Measurements from ENCODE around the gene PXN. TPM values are rescaled to one million over a fixed set of nuclear protein-coding genes. Genes with fewer than 3 reads are reported as not detected.
"Not testable (repeated sequence)": the region's sequence is repeated elsewhere in the genome, so short reads cannot be mapped to it uniquely, and the experiment has no call there.

The PXN gene
- total RNA-seq, 2 donors from 2014 or later, result 44.8 to 65.5 TPM

DNA sequence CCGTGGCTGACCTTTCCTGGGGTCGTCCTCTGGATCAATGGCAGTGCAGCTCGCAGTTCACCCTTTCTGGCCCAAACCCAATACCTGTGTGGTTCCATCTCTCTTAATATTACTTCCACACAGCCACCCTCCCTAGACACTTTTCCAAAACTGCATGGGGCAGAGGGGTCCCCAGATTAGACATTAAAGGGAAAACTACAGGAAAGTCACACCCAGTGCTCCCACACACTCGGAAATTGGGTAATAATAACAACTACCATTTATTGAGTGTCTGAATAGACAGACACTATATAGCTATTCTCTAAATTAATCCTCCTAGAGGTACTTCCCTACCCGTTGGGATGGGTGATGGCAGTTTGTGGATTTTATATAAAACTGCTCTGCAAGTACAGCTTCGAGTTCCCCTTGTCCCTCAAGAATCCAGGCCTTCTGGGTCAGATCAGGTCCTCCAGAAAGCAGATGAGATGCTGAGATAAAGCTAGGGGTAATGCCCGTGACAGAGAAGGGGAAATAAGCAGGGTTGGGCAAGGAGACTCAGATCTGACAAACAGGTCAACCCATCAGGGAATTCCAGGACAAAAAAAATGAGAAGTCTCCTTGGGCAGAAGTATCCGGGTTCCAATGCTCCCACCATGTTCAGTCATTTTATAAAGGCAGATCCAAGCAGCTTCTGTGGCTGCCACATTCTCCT, 795 bp upstream of the PXN start:
- no peaks in the 10 kb centered on the region for H3K9me3 Mint-ChIP-seq
- H3K27ac Mint-ChIP-seq, result peak overlapping the region; percentile 59
- ATAC-seq (replicated peaks), result no peak
- H3K4me3 Mint-ChIP-seq, result peak overlapping the region; percentile 76
- peaks cover 19% of the 10 kb centered on the region for H3K36me3 Mint-ChIP-seq (ENCODE audit: low read depth)
- H3K4me1 Mint-ChIP-seq, result peaks cover 18% of the 10 kb centered on the region
- no peaks in the 10 kb centered on the region for H3K27me3 Mint-ChIP-seq

DNA sequence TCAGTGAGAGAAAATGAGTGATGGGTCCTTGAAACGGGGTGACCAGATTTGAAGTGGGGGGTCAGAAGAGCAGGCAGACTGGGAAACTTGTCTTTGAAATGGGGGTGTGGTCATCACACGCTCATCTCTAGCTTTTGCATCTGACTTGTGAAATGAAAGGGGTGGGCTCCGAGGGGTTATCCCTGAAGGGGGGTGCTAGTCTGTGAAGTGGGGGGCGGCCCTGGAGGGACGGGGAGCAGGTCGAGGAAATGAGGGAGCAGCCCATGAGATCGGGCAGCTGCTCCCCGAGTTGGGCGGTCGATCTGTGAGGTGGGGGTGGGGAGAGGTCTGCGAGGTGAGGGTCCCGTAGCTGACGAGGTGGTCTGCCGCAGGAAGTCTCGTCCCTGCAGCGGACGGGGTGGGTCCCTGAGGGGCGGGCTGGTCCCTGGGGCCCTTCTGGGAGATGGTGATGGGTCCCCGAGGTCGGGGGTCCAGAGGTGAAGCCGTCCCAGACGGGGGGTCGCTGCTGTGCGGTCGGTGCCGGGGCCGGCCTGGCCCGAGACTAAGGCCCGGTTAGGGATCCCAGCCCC, 542 bp downstream of the PXN start:
- no peak for ATAC-seq (replicated peaks)
- Mint-ChIP-seq H3K36me3 (ENCODE audit: low read depth) (peaks cover 25% of the 10 kb centered on the region), H3K9me3 (no peaks in the 10 kb centered on the region), H3K27ac (peak overlapping the region; percentile 95), H3K27me3 (no peaks in the 10 kb centered on the region), H3K4me3 (peak overlapping the region; percentile 95), H3K4me1 (peaks cover 24% of the 10 kb centered on the region)

DNA sequence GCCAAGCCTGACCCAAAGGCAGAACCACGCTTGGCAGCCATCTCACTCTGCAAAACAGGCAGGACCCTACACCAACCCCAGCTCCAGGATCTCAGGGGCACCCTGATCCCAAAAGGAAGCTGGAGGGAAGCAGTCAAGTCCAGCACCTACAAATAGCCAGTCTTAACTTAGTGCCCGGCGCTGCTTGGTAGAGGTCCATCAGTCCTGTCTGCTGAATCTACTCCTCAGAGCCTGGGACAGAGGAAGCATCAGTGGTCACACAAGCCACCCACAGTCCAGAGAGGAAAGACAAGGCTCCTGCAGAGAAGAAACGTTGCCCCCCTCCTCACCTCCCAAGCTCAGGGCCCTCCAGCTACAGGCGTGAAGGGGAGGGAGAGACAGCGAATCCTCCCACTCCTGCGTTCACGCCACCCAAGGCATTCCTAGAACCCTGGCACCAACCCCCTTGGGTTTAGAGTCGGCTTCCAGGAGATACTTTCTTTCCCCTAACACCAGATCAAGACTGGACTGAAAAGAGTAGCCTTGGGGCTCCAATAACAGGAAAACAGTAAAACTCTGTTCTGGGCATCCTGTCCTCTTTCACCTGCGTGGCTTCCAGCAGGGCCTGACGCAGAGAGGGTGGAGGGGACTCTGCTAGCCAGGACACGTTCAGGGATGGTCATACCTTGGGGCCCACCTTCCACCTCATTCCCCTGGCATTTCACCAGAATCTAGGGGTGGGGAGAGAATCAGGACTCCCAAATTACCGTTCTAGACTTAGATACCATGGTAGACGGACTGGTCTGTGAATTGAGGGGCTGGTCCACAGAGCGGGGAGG, 1.2 kb downstream of the PXN start:
- peaks cover 29% of the 10 kb centered on the region for H3K4me1 Mint-ChIP-seq
- no peaks in the 10 kb centered on the region for H3K27me3 Mint-ChIP-seq
- peaks cover 30% of the 10 kb centered on the region for H3K36me3 Mint-ChIP-seq (ENCODE audit: low read depth)
- H3K9me3 Mint-ChIP-seq, result no peaks in the 10 kb centered on the region
- H3K27ac Mint-ChIP-seq, result peak overlapping the region; percentile 95
- peak overlapping the region; percentile 95 for H3K4me3 Mint-ChIP-seq
- no peak for ATAC-seq (replicated peaks)

DNA sequence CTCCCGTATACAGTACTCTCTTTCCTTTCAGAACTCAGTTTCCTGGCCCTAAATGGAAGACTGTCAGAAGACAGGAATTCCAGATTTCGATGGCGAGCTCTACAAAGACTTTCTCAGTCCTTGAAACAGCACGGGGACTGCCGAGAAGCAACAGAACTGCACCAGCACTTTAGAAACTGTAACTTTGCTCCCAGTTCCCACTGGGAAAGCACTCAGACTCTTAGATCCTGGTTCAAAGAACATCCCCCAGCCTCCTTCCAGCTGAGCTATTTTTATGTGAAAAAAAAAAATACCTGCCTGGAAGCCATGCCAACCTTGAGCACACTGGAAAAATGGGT, 1.8 kb downstream of the PXN start:
- Mint-ChIP-seq H3K9me3 (no peaks in the 10 kb centered on the region), H3K36me3 (ENCODE audit: low read depth) (peaks cover 30% of the 10 kb centered on the region), H3K4me3 (peak overlapping the region; percentile 95), H3K27ac (peak overlapping the region; percentile 95), H3K4me1 (peaks cover 29% of the 10 kb centered on the region), H3K27me3 (no peaks in the 10 kb centered on the region)
- no peak for ATAC-seq (replicated peaks)

DNA sequence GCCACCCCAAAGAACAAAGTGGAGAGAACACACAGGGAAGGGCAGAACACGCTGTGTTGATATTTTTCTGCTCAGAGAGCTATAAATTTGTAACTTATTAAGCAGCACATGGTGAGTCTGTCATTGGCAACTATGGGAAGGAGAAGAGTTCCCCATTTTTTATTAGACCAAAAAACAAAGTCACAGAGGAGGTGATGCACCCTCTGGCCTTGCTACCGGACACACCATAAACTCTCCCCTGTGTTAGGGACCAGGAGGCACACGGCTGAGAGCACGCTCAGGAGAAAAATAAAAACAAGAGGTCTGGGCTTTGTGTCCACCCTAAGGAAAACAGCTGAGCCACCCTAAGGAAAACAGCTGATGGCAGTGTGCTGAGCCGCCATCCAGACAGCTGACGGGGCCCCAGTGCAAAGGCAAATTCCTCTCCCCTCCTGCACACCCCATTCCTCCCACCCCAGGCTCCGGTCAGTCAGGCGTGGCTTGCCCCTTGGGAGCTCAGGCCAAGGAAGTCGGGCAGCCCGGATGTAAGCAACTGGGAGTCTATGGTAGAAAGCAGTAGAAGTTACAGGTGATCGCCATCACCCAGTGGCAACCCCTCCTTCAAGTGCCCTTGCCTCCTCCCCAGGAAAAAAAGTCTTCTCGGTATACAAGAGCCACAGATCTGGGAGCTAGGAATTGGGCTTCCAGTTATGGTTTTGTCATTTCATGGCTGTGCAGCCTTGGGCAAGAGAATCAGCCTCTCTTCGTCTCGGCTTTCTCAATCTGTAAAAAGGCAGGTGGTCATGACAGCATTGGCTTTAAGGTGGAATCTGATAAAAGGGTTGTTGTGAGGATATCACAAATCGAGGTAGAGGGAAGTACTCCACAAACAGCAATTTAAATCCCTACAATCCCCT, 2.4 kb downstream of the PXN start:
- Mint-ChIP-seq H3K4me1 (peaks cover 34% of the 10 kb centered on the region), H3K27me3 (no peaks in the 10 kb centered on the region), H3K9me3 (no peaks in the 10 kb centered on the region), H3K4me3 (peak overlapping the region; percentile 95), H3K27ac (peak overlapping the region; percentile 77), H3K36me3 (ENCODE audit: low read depth) (peaks cover 34% of the 10 kb centered on the region)
- ATAC-seq (replicated peaks), result no peak

DNA sequence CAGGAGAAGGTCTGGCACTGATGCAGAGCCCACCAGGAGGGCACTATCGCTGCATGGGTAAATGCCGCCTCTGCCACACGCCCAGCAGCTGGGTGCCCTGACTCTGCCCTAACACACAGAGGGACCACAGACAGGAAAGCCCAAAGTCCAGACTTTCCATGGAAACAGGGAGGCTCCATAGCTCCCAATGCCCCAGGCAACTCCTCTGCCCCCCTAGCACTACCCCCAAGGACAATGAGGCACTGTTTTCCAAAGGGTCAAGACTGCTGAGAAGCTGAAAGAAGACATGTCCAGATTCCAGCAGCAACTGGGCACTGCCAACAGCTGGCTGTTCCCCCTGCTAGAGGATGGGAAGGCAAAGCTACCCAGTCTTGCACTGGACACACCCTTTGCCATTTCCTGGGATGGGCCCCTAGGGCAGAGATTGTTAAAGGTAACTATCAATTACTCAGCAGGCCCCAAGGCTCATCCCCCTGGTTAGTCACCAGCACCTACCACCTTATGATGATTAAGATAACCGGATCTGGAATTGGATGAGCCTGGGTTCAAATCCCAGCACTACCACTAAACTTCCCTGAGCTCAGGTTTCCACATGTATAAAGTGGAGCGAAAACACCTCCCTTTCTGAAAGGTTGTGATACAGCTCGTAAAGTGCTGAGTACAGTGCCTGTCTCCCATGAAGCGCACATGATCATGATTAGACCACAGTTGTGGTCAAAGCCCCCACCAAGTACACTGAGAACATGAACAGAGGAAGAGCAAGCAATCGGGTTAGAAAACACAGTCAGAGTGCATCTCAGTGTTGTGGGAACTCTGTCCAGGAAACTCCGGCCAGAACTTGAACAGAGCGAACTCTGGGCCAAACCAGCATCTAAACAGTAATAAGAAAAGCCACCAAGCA, 3.3 kb downstream of the PXN start:
- H3K4me1 Mint-ChIP-seq, result peaks cover 38% of the 10 kb centered on the region
- peak; percentile 42 for ATAC-seq (replicated peaks)
- no peaks in the 10 kb centered on the region for H3K27me3 Mint-ChIP-seq
- H3K27ac Mint-ChIP-seq, result peak overlapping the region; percentile 77
- H3K4me3 Mint-ChIP-seq, result peak overlapping the region; percentile 95
- H3K36me3 Mint-ChIP-seq (ENCODE audit: low read depth), result peaks cover 34% of the 10 kb centered on the region
- H3K9me3 Mint-ChIP-seq, result no peaks in the 10 kb centered on the region

DNA sequence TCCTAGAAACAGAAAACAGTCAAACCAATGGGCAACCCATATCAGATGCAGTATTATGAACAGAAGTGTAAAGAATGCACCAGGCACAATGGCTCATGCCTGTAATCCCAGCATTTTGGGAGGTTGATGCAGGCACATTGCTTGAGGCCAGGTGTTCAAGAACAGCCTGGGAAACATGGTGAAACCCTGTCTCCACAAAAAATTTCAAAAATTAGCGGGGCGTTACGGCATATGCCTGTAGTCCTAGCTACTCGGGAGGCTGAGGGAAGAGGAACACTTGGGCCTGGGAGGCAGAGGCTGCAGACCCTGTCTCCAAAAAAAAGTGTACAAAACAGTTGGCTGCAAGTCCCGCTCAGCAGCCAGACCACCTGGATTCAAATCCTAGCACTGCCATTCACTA, 4.9 kb downstream of the PXN start:
- Mint-ChIP-seq H3K27me3 (no peaks in the 10 kb centered on the region), H3K27ac (peak overlapping the region; percentile 52), H3K4me1 (peaks cover 48% of the 10 kb centered on the region), H3K4me3 (no peak overlapping the region), H3K36me3 (ENCODE audit: low read depth) (peaks cover 29% of the 10 kb centered on the region), H3K9me3 (no peaks in the 10 kb centered on the region)
- no peak for ATAC-seq (replicated peaks)

DNA sequence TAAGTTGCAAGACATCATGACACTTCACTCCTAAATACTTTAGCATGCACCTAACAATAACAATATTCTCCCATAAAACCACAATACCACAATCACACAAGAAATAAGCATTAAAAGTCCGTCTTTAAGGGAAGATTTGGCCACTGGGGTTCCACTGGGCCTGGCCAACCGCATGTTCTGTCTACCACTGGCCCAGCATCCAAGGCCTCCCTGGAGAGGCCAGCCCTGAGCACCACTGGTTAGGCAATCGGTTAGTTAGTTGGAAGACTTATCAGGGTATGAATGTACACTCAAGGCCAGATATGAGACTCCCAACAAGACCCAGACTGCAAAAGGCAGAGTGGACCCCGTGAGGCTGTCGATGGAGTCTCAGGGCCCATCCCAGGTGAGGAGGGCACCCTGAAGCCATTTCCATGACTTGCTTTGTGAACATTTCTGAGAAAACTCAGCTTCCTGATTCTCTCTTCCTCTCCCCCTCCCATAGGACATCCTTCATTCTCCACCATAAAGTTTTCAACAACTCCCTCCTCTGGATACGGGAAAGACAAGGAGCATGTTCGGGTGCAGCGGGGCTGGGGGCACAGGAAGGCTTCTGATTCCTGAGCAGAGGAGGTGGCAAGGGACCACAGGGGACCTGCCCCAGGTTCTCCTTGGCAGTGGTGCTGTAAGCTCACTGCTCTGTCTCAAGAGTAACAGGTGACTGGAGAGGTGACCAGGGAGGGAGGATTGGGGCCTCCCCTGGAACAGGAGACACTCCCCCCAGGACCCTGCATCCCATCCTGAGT, 5.9 kb downstream of the PXN start:
- Mint-ChIP-seq H3K36me3 (ENCODE audit: low read depth) (peaks cover 32% of the 10 kb centered on the region), H3K9me3 (no peaks in the 10 kb centered on the region), H3K27ac (peak overlapping the region; percentile 52), H3K4me3 (peak overlapping the region; percentile 17), H3K4me1 (peaks cover 51% of the 10 kb centered on the region), H3K27me3 (no peaks in the 10 kb centered on the region)
- ATAC-seq (replicated peaks), result no peak

DNA sequence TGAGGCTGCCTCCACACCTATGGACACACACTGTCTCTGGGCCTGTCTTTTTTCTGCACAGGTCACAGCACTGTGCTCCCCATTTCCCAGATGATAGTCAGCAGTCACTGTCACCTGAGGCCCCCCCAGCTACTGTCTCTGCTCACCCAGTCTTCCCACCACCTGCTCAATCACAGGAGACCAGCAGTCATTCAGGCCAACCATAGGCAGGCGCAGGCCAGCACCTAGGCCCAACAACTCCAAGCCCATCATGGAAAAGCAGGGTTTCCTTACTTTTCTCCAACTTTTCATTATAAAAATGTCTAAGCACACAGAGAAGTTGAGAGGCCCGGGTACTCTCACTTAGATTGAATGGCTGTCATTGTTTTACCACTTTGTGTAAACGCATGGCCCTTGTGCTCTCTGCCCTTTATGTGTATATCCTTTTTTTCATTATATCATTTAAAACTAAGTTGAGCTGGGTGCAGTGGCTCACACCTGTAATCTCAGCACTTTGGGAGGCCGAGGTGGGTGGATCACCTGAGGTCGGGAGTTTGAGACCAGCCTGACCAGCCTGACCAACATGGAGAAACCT, 7.1 kb downstream of the PXN start:
- H3K9me3 Mint-ChIP-seq, result no peaks in the 10 kb centered on the region
- peak overlapping the region; percentile 26 for H3K4me3 Mint-ChIP-seq
- peak overlapping the region; percentile 52 for H3K27ac Mint-ChIP-seq
- peaks cover 56% of the 10 kb centered on the region for H3K4me1 Mint-ChIP-seq
- H3K27me3 Mint-ChIP-seq, result no peaks in the 10 kb centered on the region
- H3K36me3 Mint-ChIP-seq (ENCODE audit: low read depth), result peaks cover 32% of the 10 kb centered on the region
- no peak for ATAC-seq (replicated peaks)

DNA sequence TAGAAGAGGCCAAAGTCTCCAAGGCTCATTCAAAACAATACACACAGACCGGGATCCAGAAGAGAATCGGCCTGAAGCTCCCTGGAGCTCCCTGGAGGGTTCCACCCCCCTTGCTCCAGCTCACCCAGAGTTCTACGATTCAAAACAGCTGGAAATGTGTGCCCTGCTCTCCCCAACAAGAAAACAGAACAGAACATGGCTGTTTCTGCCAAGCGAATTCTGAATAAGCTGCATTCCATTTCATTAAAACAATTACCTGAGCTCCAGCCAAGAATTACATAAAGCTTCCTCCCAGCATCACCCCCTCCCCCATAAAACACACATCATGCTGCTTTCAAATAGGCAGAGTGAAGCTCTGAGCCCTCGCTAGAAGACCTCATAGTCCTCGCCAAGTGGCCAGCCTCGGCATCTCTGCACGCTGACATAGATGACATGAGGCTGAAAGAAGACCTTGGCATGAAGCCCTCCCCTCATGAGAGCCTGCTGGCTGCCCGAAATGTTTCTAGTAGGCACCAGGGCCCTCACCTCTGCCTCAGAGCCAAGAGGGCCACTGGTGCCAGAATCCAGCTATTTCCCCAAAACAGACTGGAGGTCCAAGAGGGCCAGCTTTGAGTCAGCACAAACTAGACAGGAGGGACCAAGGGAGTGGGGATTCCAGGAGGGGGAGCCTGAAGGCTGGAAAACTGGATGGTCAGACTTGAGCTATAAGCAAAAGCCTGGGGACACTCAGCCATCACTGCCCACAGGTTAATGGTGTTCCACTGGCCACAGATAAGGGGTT, 8.3 kb downstream of the PXN start:
- Mint-ChIP-seq H3K27me3 (no peaks in the 10 kb centered on the region), H3K9me3 (no peaks in the 10 kb centered on the region), H3K27ac (peak overlapping the region; percentile 80), H3K36me3 (ENCODE audit: low read depth) (peaks cover 27% of the 10 kb centered on the region), H3K4me3 (peak overlapping the region; percentile 26), H3K4me1 (peaks cover 56% of the 10 kb centered on the region)
- ATAC-seq (replicated peaks), result no peak

DNA sequence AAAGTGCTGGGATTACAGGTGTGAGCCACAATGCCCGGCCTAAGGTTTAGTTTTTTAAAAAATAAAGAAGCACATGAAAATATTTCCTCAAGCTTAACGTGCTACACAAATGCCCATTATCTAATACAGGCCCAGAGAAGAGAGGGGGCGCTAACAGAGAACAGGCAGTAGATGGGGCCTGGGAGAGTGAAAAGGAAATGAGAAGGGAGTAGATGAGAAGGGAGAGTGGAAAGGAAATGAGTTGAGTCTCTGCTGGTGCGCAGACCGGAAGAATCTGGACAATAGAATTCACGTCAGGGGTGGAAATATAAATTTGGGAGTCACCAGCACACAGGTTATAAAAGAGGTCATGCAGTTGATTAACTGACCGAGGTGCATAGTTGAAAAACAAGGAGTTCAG, 10.7 kb downstream of the PXN start:
- H3K9me3 Mint-ChIP-seq, result no peaks in the 10 kb centered on the region

DNA sequence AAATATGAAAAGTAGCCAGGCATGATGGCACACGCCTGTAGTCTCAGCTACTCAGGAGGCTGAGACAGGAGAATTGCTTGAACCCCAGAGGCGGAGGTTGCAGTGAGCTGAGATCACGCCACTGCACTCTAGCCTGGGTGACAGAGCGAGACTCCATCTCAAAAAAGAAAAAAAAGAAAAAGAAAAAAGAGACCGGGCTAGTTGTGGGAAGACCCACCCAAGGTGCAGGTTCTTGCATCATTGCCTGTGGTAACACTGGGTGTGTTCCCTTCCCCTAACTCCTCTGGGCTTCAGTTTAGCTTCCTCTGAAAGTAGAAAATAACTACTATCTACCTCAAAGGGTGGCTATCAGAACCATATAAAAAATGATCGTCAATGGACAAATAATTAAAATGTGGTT, 12.2 kb downstream of the PXN start:
- peaks cover 21% of the 10 kb centered on the region for H3K36me3 Mint-ChIP-seq (ENCODE audit: low read depth)
- not testable (repeated sequence) for H3K27me3 Mint-ChIP-seq; H3K9me3 Mint-ChIP-seq; ATAC-seq (replicated peaks)
- H3K4me1 Mint-ChIP-seq, result peaks cover 72% of the 10 kb centered on the region
- H3K27ac Mint-ChIP-seq, result peak overlapping the region; percentile 80
- H3K4me3 Mint-ChIP-seq, result peak overlapping the region; percentile 71

More for the DNA sequence above, 10.7 kb downstream of the PXN start:
- no peak for ATAC-seq (replicated peaks)
- peaks cover 63% of the 10 kb centered on the region for H3K4me1 Mint-ChIP-seq
- H3K27ac Mint-ChIP-seq, result peak overlapping the region; percentile 23
- peaks cover 25% of the 10 kb centered on the region for H3K36me3 Mint-ChIP-seq (ENCODE audit: low read depth)
- peak overlapping the region; percentile 6 for H3K4me3 Mint-ChIP-seq
- H3K27me3 Mint-ChIP-seq, result no peaks in the 10 kb centered on the region

All from activated T-helper 17 cell treated with anti-CD3 and anti-CD28 coated beads, Interleukin-2, amount 50 U/mL, for 72 hours (primary cell).